Neuronal stem cell (in vitro differentiated cells): ENCODE results near the gene NFYC.

Experiments used
- DNase-seq: peaks from one replicate; pipeline ENCODE4 v3.0.0-alpha.2; 2013; ENCODE audit warnings: low spot score
- H2AFZ ChIP-seq: one replicate; pipeline ENCODE4 v1.6.1; 2013; ENCODE audit warnings: mild to moderate bottlenecking, low read length, inconsistent platforms
- H2AK5ac ChIP-seq: 2 replicates; pipeline ENCODE4 v1.6.1; 2013; ENCODE audit warnings: low read depth, mild to moderate bottlenecking, inconsistent platforms, low read length, moderate library complexity, mixed read lengths
- H2BK120ac ChIP-seq: 2 replicates; pipeline ENCODE4 v1.6.1; 2013; ENCODE audit warnings: low read depth, mild to moderate bottlenecking, inconsistent platforms, low read length, moderate library complexity, mixed read lengths
- H2BK12ac ChIP-seq: one replicate; pipeline ENCODE4 v1.6.1; 2013; ENCODE audit warnings: low read length, inconsistent platforms
- H2BK15ac ChIP-seq: 2 replicates; pipeline ENCODE4 v1.6.1; 2013; ENCODE audit warnings: mild to moderate bottlenecking, low read length, inconsistent platforms, mixed read lengths
- H2BK5ac ChIP-seq: one replicate; pipeline ENCODE4 v1.6.1; 2013; ENCODE audit warnings: inconsistent platforms, mild to moderate bottlenecking, low read length, moderate library complexity
- H3K14ac ChIP-seq: one replicate; pipeline ENCODE4 v1.6.1; 2013; ENCODE audit warnings: low read length, inconsistent platforms
- H3K18ac ChIP-seq: 2 replicates; pipeline ENCODE4 v1.6.1; 2013; ENCODE audit warnings: low read length, inconsistent platforms
- H3K23ac ChIP-seq: 2 replicates; pipeline ENCODE4 v1.6.1; 2013; ENCODE audit warnings: low read depth, mild to moderate bottlenecking, mixed read lengths, low read length, inconsistent platforms; ENCODE audit not compliant: poor library complexity
- H3K27ac ChIP-seq: replicated peaks from 3 replicates; pipeline ENCODE4 v1.5.1; 2013; ENCODE audit warnings: low read length, inconsistent platforms
- H3K27me3 ChIP-seq, 3 experiments: 2 replicates each; pipeline ENCODE4 v1.6.1; 2013; ENCODE audit warnings: low read length in 3 of 3, mild to moderate bottlenecking in 2 of 3, inconsistent platforms in 1 of 3, low read depth in 1 of 3, mixed read lengths in 1 of 3, moderate library complexity in 1 of 3; ENCODE audit not compliant: control insufficient read depth in 3 of 3, insufficient read depth in 3 of 3
- H3K36me3 ChIP-seq, 2 donors: replicated peaks in 1 of 2; 2 replicates each; pipeline ENCODE4 v1.6.1; 2013; ENCODE audit warnings: low read length in 2 of 2; ENCODE audit not compliant: control insufficient read depth in 2 of 2, insufficient read depth in 2 of 2
- H3K4ac ChIP-seq: 2 replicates; pipeline ENCODE4 v1.6.1; 2013; ENCODE audit warnings: inconsistent platforms, mild to moderate bottlenecking, low read length, moderate library complexity
- H3K4me1 ChIP-seq, 2 donors: 1 replicate in 1 of 2; 2 replicates in 1 of 2; pipeline ENCODE4 v1.6.1; 2013; ENCODE audit warnings: low read length in 2 of 2, low read depth in 1 of 2; ENCODE audit not compliant: control insufficient read depth in 2 of 2, insufficient read depth in 1 of 2
- H3K4me2 ChIP-seq: one replicate; pipeline ENCODE4 v1.6.1; 2013; ENCODE audit warnings: mild to moderate bottlenecking, low read length, inconsistent platforms; ENCODE audit not compliant: insufficient read depth, poor library complexity, severe bottlenecking
- H3K4me3 ChIP-seq, 2 donors: 2 replicates each; pipeline ENCODE4 v1.5.1; 2013; ENCODE audit warnings: low read length in 2 of 2, mild to moderate bottlenecking in 2 of 2, inconsistent platforms in 1 of 2, moderate library complexity in 1 of 2
- H3K79me1 ChIP-seq: one replicate; pipeline ENCODE4 v1.6.1; 2013; ENCODE audit warnings: low read depth, mild to moderate bottlenecking, inconsistent platforms, low read length, moderate library complexity
- H3K9ac ChIP-seq: one replicate; pipeline ENCODE4 v1.6.1; 2013; ENCODE audit warnings: mild to moderate bottlenecking, low read depth, low read length, inconsistent platforms; ENCODE audit not compliant: poor library complexity
- H3K9me3 ChIP-seq, 2 donors: replicated peaks in 1 of 2; 2 replicates each; pipeline versions ENCODE3 to v1.6.1; 2013; ENCODE audit warnings: low read length in 2 of 2, mild to moderate bottlenecking in 2 of 2, inconsistent platforms in 1 of 2, low read depth in 1 of 2, mixed read lengths in 1 of 2, moderate library complexity in 1 of 2; ENCODE audit not compliant: control insufficient read depth in 2 of 2, insufficient read depth in 1 of 2
- H4K8ac ChIP-seq: one replicate; pipeline ENCODE4 v1.6.1; 2013; ENCODE audit warnings: low read depth, mild to moderate bottlenecking, inconsistent platforms, low read length, moderate library complexity
- H4K91ac ChIP-seq: one replicate; pipeline ENCODE4 v1.6.1; 2013; ENCODE audit warnings: low read length, low read depth, mild to moderate bottlenecking, inconsistent platforms; ENCODE audit not compliant: poor library complexity
- WGBS, 2 donors: extraction: QIAGEN DNeasy Blood & Tissue Kit; methylation state at CpG; one replicate each; pipeline ENCODE4 v1.1.7; 2013; ENCODE audit warnings: missing lambda C conversion rate in 2 of 2, mixed read lengths in 1 of 2; ENCODE audit not compliant: insufficient read length in 2 of 2, insufficient replicate concordance in 1 of 2; ENCODE audit errors: extremely low coverage in 2 of 2; 5-methylcytosine and 5-hydroxymethylcytosine counted together

NFYC gene

GRCh38 chr1:40801742-40802077 lies 110.2 kb downstream of the NFYC start:
- no peak overlapping the region for H3K23ac ChIP-seq
- H2AK5ac ChIP-seq: peak overlapping the region; percentile 92
- WGBS, 2 donors: no CpG with 5 or more reads among the region's 3 CpGs
- H2AFZ ChIP-seq: no peak overlapping the region
- no peaks in the 10 kb centered on the region for H3K79me1 ChIP-seq
- peaks cover 0 to 39% (median 0%) of the 10 kb centered on the region in 3 experiments for H3K27me3 ChIP-seq
- peak overlapping the region; percentile 75 for H4K8ac ChIP-seq
- peak overlapping the region; percentile 54 for H3K4me2 ChIP-seq
- H2BK15ac ChIP-seq: peak overlapping the region; percentile 91
- no peak overlapping the region for H3K27ac ChIP-seq
- H2BK12ac ChIP-seq: no peak overlapping the region
- no peak overlapping the region for H4K91ac ChIP-seq
- H2BK120ac ChIP-seq: peak overlapping the region; percentile 44
- H2BK5ac ChIP-seq: no peak overlapping the region
- no peak for DNase-seq
- peaks cover 13 to 39% of the 10 kb centered on the region in 2 donors for H3K4me1 ChIP-seq
- H3K14ac ChIP-seq: no peak overlapping the region
- H3K36me3 ChIP-seq: no peaks in the 10 kb centered on the region
- H3K18ac ChIP-seq: peak overlapping the region; percentile 82
- peak overlapping the region in 1 of 2 donors; percentile 8 for H3K4me3 ChIP-seq
- no peak overlapping the region for H3K4ac ChIP-seq
- H3K9me3 ChIP-seq: no peaks in the 10 kb centered on the region
- no peak overlapping the region for H3K9ac ChIP-seq

GRCh38 chr1:40802078-40802741 lies 110.7 kb downstream of the NFYC start:
- Histone ChIP-seq H3K36me3 (no peaks in the 10 kb centered on the region), H3K14ac (no peak overlapping the region), H3K9ac (peak overlapping the region; percentile 75), H3K4me3 (peak overlapping the region; percentile 8 to 66), H2AFZ (peak overlapping the region; percentile 27), H3K18ac (peak overlapping the region; percentile 77), H2AK5ac (no peak overlapping the region), H2BK15ac (peak overlapping the region; percentile 39), H3K27ac (peak overlapping the region; percentile 38), H3K23ac (no peak overlapping the region), H4K91ac (no peak overlapping the region), H3K9me3 (no peaks in the 10 kb centered on the region), H3K27me3 (peaks cover 0 to 37% (median 0%) of the 10 kb centered on the region in 3 experiments), H3K79me1 (no peaks in the 10 kb centered on the region), H3K4ac (no peak overlapping the region), H2BK5ac (no peak overlapping the region), H4K8ac (no peak overlapping the region), H2BK12ac (no peak overlapping the region), H3K4me1 (peaks cover 16 to 41% of the 10 kb centered on the region in 2 donors), H3K4me2 (peak overlapping the region; percentile 54), H2BK120ac (no peak overlapping the region)
- DNase-seq: peak; percentile 89
- WGBS, 2 donors: no CpG with 5 or more reads among the region's 56 CpGs

- Histone ChIP-seq H3K36me3 (no peaks in the 10 kb centered on the region), H3K9me3 (no peaks in the 10 kb centered on the region), H3K18ac (no peak overlapping the region), H2BK12ac (no peak overlapping the region), H2BK15ac (no peak overlapping the region), H3K14ac (no peak overlapping the region), H3K27me3 (peaks cover 0 to 37% (median 0%) of the 10 kb centered on the region in 3 experiments), H3K79me1 (no peaks in the 10 kb centered on the region), H4K8ac (no peak overlapping the region), H3K4ac (no peak overlapping the region), H3K4me1 (peaks cover 21 to 45% of the 10 kb centered on the region in 2 donors), H3K4me3 (peak overlapping the region in 1 of 2 donors; percentile 41), H2AFZ (no peak overlapping the region), H3K27ac (no peak overlapping the region), H3K9ac (no peak overlapping the region), H2BK5ac (no peak overlapping the region), H3K23ac (no peak overlapping the region), H2BK120ac (no peak overlapping the region), H2AK5ac (no peak overlapping the region), H4K91ac (no peak overlapping the region), H3K4me2 (no peak overlapping the region)
- no peak for DNase-seq
- no CpG with 5 or more reads among the region's 4 CpGs for WGBS, 2 donors
These were observed 111.2 kb downstream of the NFYC start for GRCh38 chr1:40802742-40803113.

GRCh38 chr1:40803447-40803846 lies 111.9 kb downstream of the NFYC start:
- no peak overlapping the region for H3K14ac ChIP-seq
- no peak overlapping the region for H2AFZ ChIP-seq
- no peak overlapping the region for H3K4ac ChIP-seq
- no peak overlapping the region for H3K23ac ChIP-seq
- peak overlapping the region; percentile 30 for H2AK5ac ChIP-seq
- H2BK5ac ChIP-seq: peak overlapping the region; percentile 14
- H4K8ac ChIP-seq: no peak overlapping the region
- DNase-seq: no peak
- no peaks in the 10 kb centered on the region for H3K79me1 ChIP-seq
- H3K27ac ChIP-seq: no peak overlapping the region
- no peak overlapping the region for H4K91ac ChIP-seq
- peak overlapping the region; percentile 35 for H2BK15ac ChIP-seq
- H3K4me1 ChIP-seq: peaks cover 21 to 45% of the 10 kb centered on the region in 2 donors
- no peak overlapping the region for H3K4me3 ChIP-seq
- H3K27me3 ChIP-seq: peaks cover 0 to 38% (median 0%) of the 10 kb centered on the region in 3 experiments
- no peaks in the 10 kb centered on the region for H3K36me3 ChIP-seq
- H2BK120ac ChIP-seq: no peak overlapping the region
- no peak overlapping the region for H3K4me2 ChIP-seq
- no peaks in the 10 kb centered on the region for H3K9me3 ChIP-seq
- peak overlapping the region; percentile 7 for H3K18ac ChIP-seq
- H3K9ac ChIP-seq: no peak overlapping the region
- no peak overlapping the region for H2BK12ac ChIP-seq
- WGBS, 2 donors: no CpG with 5 or more reads among the region's 3 CpGs
